ENCODE results near the gene STPG3.
A peak's percentile ranks its signal among the peaks of the same experiment; 100 is the strongest.

Gene STPG3

DNA sequence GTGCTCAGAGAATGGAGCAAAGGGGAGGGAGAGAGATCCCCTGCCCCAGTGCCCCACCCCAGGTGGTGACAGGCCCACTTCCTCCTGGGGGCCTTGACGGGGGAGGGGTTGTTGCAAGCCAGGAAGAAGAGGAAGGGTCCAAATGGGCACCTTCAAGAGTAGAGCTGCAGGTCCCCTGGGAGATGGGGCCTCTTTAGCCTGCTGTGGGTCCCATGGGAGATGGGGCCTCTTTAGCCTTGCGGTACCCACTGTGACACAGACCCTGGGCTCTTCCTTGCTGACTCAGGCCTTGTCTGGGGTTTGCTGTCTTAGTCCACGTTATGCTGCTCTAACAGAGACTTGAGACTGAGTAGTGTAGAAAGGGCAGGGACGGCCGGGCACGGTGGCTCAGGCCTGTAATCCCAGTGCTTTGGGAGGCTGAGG, 16.9 kb downstream of the STPG3 start:
- no peak for DNase-seq

DNA sequence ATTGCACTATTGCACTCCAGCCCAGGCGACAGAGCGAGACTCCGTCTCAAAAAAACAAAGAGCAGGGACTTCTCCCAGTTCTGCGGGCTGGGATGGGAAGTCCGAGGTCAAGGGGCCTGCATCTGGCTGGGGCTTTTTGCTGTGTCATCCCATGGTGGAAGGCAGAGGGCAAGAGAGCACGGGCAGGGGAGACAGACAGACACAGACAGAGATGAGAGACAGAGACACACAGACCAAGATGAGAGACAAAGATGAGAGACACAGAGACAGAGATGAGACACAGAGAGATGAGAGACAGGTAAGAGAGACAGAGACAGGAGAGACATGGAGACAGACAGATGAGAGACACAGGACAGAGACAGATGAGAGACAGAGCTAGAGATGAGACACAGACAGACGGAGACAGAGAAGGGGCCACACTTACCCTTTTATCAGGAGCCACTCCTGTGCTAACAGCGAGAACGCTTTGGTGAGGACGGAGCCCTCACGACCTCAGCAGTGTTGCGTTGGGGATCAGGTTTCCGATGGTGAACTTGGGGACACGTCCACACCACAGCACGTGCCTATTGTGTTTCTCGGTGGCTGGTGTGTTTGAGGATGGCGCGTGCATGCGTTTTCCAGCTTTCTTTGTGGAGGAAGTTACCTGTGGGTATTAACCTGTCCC, 17.6 kb downstream of the STPG3 start:
- no peak for DNase-seq

DNA sequence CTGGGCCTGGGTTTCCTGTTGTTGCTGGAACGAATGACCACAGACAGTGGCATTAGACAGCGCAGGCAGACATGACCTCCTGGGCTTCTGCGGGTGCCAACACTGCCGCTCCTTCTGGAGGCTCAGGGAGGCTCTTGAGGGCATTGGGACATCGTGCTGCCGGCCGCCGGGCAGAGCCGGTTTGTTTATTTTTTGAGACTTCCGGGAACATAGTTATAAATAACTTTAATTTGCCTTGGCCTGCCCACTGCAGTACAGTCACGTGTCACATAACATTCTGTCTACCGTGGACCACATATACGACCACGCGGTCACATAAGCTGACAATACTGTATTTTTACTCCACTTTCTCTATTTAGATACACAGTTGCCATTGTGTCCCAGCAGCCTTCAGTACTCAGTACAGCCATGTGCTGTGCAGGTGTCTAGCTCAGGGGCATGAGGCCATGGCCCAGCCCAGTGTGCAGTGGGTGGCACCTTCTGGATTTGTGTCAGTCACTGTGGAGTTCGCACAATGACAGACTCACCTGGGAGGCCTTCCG, 18.2 kb downstream of the STPG3 start:
- DNase-seq, result no peak

DNA sequence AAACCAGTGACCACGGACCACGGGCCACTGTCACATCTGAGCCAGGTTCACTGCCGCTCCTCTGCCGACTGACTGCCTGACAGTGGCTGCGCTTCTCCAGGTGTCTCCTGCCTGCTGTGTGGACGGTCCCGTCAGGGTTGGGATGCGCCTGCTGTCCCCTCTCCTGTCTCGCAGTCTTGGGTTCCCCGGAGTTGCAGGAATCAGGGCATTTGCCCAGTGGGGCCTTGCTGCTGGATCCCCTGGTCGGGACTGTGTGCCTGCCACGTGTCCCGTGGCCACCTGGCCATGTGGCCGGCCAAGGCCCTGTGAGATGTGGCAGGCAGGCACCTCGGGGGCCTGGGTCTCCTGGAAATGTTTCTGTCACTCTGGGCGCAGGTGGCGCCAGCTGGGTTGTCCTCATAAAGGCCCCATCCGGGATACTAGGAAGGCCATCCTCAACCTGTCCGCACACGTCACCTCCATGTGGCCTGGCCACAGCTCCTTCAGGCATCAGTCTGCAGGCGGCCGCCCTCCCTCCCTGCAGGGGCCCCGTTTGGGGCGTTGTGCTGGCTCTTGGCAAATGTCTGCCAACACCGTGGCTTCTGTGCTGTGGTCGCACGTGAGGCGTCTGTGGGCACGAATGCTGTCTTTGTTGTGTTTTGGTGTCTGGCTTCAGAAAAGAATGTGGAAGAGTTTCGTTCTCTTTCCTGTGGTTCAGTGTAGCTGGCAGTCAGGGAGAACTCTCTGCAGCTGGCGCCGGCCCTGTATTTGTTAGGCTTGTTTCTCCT, 20.0 kb downstream of the STPG3 start:
- DNase-seq, result no peak

DNA sequence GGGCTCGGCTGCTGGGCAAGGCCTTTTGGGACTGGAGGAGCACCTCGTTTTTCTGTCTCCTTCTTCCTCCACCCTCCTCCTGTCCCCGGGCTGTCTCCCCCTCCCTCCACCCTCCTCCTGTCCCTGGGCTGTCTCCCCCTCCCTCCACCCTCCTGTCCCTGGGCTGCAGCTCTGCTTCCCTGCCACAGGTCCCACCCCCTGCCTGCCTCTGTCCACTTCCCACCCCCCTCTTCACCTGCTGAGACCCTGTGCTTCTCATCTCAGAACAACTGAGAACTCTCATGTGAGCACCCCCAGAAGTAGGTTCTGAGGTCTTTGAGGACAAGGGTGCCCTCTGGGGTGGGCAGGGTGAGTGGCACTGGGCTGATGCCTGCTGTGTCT, 20.6 kb downstream of the STPG3 start:
- DNase-seq, result no peak

DNA sequence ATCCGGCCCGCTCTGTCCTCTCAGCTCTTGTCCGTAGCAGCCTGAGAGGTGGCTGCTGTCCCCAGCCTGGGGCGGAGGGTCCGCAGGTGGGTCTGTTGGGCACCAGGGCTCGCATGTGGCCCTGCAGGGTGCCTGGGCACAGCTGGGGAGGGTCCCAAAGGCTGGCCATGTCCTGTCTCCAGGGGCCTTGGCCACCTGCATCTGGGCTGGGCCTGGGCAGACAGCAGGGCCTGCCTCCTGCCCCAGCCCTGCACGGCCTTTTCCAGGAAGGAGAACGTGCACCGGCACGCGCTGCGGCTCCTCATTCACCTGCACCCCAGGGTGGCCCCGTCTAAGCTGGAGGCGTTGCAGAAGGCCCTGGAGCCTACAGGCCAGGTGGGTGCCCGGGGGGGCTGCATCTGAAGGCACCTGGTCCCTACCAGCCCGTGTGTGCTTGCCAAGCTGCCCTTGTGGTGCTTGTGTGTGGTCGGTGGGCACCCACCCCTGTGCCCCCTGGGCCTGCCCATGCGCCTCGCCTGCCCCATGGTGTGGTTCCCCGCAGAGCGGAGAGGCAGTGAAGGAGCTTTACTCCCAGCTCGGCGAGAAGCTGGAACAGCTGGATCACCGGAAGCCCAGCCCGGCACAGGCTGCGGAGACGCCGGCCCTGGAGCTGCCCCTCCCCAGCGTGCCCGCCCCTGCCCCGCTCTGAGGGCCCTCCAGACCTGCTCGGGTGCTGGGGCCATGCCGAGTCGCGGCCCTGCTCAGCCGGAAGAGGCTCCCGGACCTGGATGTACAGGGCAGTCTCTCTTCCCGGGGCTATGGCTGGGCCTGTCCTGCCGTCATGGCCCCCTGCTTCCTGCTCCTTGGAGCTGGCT, 21.4 kb downstream of the STPG3 start:
- DNase-seq, result no peak

DNA sequence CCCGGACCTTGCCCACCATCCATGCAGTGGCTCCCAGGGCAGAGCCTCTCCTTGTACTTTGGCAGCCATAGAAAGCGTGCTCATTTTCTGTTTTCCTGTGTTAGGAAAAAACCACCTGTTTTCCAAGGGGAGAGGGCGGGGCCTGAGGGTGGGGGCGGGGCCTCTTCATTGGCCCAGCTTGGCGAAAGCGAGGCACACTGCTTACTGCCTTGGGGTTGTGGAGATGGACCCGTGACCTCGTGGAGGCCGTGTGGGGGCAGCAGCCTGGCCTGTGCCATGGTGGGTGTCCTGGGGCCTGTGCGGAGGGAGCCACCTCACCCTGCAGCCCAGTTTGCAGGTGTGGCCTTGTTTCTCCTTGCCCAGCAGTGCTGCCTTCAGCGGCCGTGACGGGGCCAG, 22.0 kb downstream of the STPG3 start:
- no peak for DNase-seq

DNA sequence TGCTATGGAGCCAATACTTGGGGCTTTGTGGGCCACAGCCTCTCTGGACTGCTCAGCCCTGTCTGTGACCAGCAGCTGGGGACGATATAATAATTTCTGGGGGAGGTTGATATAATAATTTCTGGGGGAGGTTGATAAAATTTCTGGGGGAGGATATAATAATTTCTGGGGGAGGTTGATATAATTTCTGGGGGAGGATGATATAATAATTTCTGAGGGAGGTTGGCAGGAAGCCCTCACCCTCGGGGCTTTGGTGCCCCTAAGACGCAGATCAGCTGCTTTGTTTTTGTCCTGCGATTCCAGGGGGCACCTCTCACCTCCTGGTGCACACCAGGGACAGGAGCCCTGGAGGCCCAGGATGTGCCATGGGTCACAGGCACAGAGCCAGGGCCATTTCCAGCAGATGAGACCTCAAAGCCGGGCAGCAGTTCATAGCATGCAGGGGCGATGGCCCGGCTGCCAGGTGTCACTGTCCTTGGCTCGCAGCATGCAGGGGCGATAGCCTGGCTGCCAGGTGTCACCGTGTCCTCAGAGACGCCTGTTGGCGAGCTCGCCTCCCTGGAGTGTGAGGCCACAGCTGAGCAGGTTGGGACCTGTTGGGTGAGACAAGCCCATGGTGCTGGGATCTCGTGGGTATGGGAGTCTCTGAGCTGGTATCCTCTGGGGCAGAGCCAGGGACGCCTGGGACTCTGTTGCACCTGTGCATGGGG, 22.7 kb downstream of the STPG3 start:
- DNase-seq, result peak; percentile 38 to 65

DNA sequence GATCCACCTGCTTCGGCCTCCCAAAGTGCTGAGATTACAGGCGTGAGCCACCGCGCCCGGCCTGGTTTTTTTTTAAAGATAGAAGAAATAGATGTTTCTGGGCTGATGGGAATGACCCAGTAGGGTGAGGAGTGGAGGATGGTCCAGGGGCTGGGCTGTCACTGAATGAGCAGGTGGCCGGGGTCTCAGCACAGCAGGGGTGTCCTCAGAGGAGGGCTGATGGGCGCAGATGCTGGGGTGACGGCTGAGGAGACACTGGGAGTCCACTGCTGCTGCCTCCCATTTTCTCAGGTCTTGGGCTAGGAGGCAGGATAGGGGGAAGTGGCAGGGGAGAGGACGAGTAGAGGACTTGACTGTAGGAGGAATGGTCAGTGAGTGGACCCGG, 24.1 kb downstream of the STPG3 start:
- no peak for DNase-seq

DNA sequence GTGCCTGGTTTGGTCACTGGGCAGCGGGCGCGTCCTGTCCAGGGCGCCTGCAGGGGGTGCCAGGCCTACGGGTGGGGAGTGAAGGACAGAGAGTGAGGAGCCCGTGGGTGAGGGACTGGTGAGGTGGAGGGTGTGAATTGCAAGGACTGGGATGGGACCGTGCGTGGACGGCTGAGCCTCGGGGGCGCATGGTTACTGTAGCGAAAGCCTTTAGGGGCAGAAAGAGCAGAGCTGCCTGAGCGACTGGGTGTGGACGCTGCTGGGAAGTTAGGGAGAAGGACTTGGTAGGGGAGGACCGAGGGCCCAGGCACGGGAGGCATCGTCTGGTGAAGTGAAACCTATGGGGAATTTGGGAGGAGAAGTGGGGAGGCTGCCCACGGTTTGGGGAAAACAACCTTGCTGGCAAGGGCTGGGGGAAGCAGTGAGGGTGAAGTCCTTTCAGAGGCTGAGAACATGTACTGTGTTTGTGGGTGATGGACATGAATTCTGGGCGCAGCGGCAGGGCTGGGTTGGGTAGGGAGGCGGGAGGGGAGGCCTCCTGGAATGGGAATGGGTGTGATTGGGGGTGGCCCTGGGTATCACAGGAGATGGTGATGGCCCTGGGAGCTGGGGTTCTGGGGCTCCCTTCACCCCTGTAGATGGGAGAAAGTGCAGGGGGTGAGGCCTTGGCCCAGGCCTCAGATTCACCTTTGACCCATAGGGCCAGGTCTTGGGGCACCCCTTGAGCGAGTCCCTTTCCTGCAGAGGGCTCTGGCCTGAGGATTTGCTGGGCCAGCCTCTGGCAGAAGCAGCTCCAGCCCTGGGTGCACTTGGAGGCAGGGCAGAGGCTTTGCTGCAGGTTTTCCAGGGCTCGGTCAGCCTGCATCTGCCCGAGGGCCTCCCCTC, 24.7 kb downstream of the STPG3 start:
- no peak for DNase-seq

DNA sequence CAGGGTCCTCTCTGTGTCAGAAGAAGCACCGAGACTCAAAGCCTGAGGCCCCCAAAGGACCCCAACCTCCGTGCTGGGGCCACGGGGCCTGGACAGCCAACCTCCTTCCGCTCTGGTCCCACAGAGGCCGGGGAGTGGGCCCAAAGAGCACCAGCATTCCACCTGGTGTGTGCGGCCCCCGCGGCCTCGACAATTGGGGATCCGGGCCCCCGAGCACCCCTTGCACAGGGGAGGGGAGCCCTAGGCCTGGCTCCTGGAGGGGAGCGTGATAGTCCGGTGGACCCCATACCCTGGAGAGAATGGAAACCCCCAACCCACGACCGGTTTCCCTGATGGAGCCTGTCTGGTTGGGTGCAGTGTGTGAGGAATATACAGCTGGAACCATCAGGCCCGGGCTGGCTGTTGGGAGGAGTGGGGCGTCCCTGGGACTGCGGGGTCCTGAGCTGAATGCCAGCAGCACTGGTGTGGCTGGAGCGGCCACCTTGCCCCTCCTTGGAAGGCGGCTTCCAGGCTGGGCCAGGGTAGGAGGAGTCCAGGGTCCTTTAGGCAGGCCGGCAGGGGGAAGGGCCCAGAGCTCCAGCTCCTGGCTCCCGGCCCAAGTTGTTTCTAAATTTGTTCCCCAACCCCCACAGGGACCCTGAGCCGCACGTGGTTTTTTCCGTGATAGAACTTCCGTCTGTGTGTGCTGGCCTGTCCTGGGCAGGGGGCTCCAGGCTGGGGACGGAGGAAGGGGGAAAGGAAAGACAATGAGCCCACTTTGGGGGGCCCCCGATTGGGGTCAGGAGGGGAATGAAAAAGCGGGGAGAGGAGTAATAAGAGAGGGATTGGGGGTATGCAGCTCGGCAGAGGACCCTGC, 25.6 kb downstream of the STPG3 start:
- DNase-seq, result no peak

DNA sequence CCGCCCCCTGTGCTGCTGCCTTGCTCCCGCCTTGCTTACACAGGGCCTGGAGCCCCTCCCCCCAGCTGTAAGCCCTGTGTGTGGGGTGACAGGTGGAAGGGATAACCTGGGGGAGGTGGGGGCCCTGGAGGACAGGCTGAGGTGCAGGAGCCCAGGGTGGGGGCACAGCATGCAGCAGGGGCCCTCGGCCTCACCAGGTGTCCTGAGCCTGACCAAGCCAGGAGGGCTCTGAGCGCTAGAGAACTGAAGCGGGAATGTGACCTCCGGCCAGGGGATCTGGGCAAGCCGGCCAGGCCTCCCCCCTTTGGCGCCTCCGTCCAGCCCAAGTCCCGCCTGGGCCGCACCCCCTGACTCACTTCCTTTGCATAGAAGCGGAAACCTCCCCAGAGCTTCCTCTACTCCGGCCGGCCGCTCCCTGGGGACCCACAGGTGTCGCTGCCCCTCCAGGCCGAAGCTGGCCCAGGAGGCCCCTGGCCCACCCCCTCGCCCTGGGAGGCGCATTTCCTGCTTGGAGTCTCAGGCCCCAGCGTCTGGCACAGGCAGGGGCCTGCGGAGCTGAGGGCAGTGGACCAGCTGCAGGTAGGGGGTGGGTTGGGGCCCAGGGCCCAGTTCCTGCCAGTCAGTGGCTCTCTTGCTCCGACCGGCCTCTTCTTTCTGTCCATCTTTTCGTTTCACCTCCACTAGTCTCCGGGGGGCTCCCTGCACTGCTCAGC, 26.4 kb downstream of the STPG3 start, which contains the start of gene TOR4A:
TSS of gene TOR4A (plus strand) at position 398 of the 713 bp plus-strand sequence. CDS start 964 bp downstream, outside the sequence.
- no peak for DNase-seq

DNA sequence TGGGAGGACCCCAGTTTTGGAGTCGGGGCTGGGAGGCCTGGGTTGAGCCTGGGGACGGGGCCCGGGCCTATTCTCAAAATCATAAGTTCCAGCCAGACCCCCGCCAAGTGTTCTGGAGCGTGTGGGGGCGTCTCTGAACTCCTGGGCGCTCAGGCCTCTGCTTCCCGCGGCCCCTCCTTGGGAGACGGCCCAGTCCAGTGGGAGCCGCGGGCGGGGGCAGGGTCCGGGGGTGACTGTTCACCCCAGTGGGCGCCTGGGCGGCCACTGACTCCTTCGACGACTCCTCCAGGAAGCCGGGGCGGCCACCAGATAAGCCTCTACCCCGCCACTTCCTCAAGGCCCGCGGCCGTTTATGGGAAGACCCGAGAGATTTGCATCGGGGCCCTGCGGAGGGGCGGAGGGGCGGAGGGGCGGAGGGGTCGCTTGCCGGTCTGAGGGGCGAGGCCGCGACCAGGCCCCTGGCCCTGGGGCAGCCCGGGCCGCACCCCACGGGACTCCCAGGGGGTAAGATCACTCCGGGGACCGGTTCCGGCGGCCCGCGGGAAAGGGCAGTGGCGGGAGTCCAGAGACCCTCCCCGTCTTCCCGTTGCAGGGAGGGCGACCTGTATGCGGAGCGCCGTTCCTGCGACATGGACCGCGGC, 27.1 kb downstream of the STPG3 start:
- no peak for DNase-seq

DNA sequence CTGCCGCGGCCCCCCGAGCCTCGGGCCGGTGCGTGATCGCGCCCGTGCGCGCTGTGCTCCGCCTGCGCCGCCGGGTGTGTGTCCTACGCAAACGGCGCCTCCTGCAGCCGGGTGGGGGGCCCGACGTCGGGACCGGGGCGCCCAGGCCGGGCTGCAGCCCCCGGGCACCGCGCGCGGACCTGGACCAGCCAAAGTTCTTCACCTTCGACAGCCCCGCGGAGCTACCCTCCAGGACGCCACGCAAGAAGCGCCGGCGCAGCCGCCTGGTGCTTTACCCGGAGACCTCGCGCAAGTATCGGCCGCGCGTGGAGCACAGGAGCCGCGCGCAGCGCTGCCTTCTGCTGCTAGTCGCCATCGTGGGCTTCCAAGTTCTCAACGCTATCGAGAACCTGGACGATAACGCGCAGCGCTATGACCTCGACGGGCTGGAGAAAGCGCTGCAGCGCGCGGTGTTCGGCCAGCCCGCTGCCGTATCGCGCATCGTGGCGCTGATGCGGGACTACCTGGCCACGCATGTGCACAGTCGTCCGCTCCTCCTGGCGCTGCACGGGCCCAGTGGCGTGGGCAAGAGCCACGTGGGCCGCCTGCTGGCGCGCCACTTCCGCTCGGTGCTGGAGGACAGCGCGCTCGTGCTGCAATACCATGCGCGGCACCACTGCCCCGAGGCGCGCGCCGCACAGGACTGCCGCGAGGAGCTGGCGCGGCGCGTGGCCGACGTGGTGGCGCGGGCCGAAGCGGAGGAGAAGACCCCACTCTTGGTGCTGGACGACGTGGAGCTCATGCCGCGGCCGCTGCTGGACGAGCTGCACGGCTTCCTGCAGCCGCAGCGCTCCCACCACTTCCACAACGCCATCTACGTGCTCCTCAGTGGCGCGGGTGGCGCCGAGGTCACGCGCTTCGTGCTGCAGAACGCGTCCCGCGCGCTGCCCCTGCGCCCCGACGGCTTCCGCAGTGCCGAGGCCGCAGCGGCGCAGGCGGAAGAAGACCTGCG, 27.9 kb downstream of the STPG3 start:
- no peak for DNase-seq

DNA sequence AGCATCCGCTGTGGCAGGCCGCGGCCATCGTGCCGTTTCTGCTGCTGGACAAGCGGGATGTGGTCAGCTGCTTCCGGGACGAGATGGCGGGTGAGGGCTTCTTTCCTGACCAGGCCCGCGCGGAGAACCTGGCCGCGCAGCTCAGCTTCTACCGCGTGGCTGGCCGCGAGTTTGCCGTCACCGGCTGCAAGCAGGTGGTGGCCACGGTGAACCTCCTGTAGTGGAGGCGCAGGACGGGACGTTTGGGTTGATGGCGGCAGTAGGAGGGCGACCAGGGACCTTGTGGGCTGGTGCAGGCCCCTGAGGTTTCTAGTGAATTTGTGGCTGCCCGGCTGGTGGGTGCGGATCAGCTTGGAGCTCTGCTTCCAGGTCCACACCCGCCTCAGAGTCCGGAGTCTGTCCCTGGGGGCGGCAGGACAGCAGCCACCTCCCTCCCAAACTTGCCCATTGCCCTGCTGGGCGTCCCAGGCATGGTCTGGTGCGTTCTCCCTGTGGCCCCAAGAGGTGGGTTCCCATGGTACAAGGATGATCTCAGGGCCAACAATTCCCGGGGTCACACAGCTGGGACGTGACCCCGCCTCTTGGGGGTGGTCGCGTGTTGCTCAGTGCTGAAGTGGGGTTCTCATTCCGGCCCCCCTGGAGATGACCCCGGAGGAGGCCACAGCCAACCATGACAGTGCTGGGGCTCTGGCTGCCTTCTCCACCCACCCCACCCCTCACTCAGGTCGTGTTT, 28.8 kb downstream of the STPG3 start:
- no peak for DNase-seq

DNA sequence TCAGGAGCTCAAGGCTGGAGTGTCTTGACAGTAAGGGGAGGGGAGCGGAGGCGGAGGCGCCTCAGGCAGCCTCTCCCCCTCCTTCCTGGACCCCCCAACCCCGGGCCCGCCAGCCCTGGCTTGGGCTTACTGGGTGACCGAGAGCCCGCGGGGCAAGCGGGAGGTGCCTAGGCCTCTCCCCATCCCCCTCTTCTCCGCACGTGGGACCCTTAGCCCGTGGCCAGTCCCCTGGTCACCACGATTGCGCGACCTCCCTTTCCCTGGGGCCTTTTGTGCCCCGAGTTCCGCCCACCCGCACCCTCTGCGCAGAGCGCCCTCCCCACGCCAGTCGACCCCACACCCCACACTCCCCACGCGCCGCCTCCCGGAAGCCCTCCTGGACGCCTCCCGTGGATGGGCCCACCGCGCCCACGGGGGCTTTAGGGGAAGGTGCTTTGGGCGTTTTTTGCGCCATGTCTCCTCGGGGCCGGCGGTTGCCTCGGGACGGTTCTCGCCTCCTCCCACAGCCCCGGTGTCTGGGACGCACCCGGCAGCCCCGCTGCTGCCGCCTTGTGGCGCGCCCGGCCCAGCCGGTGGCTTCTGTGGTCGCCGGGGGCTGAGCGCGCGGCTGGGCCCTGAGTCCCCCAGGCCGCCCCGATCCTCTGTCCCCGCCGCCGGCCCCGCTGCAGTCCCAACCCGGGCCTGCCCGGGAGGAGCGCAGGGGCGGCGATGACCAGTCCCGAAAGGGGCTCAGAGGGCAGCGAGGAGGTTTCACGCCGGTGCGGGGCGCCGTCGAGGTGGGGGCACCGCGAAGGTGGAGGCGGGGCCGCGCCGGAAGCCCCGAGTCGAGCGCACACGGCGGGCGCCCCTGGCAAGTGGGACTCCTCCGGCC, 29.6 kb downstream of the STPG3 start:
- no peak for DNase-seq

Measured in NCI-H2081 (cell line).